ENCODE measurements around the gene IFT81.

The IFT81 gene

GRCh38 chr12:110197003-110197402, 72.8 kb downstream of the IFT81 start:
- TF ChIP-seq EP300 (IDR thresholded peaks at IDR 0.05; ENCODE audit: borderline replicate concordance) (no peak), REST (IDR thresholded peaks at IDR 0.05; ENCODE audit: low read depth) (no peak), TAF1 (IDR thresholded peaks at IDR 0.05; ENCODE audit: low read depth) (no peak), YY1 (IDR thresholded peaks at IDR 0.05; ENCODE audit: low read depth) (no peak), CEBPB (IDR thresholded peaks at IDR 0.05) (no peak), MAX (IDR thresholded peaks at IDR 0.05) (no peak), ZBTB7A (IDR thresholded peaks at IDR 0.05; ENCODE audit: low read depth) (no peak), FOXM1 (IDR thresholded peaks at IDR 0.05; ENCODE audit: borderline replicate concordance, low read depth) (no peak), NFIC (IDR thresholded peaks at IDR 0.05) (no peak), RAD21 (IDR thresholded peaks at IDR 0.05; ENCODE audit: low read depth) (no peak), CREB1 (IDR thresholded peaks at IDR 0.05; ENCODE audit: low read depth) (no peak), USF1 (IDR thresholded peaks at IDR 0.05) (no peak)

- no peak for TF ChIP-seq EGR1 (IDR thresholded peaks at IDR 0.05)
- no peak for TF ChIP-seq CEBPB (IDR thresholded peaks at IDR 0.05)
- no peak for TF ChIP-seq YY1 (IDR thresholded peaks at IDR 0.05; ENCODE audit: low read depth)
- no peak for TF ChIP-seq REST (IDR thresholded peaks at IDR 0.05; ENCODE audit: low read depth)
- no peak for TF ChIP-seq ZBTB7A (IDR thresholded peaks at IDR 0.05; ENCODE audit: low read depth)
Observed at GRCh38 chr12:110198386-110198785, 74.2 kb downstream of the IFT81 start.

GRCh38 chr12:110199339-110200123, 75.4 kb downstream of the IFT81 start:
- TF ChIP-seq REST (IDR thresholded peaks at IDR 0.05; ENCODE audit: low read depth) = no peak
- no peak for TF ChIP-seq FOXM1 (IDR thresholded peaks at IDR 0.05; ENCODE audit: borderline replicate concordance, low read depth)
- no peak for TF ChIP-seq ZBTB7A (IDR thresholded peaks at IDR 0.05; ENCODE audit: low read depth)
- no peak for TF ChIP-seq MAX (IDR thresholded peaks at IDR 0.05)
- no peak for TF ChIP-seq TCF12 (IDR thresholded peaks at IDR 0.05; ENCODE audit: low read depth)
- TF ChIP-seq CREB1 (IDR thresholded peaks at IDR 0.05; ENCODE audit: low read depth) = no peak

GRCh38 chr12:110200124-110200417, 75.9 kb downstream of the IFT81 start:
- TF ChIP-seq FOXM1 (IDR thresholded peaks at IDR 0.05; ENCODE audit: borderline replicate concordance, low read depth) (no peak), ZBTB7A (IDR thresholded peaks at IDR 0.05; ENCODE audit: low read depth) (no peak), CEBPB (IDR thresholded peaks at IDR 0.05) (no peak), TCF12 (IDR thresholded peaks at IDR 0.05; ENCODE audit: low read depth) (no peak), CREB1 (IDR thresholded peaks at IDR 0.05; ENCODE audit: low read depth) (no peak), MAX (IDR thresholded peaks at IDR 0.05) (no peak), NFIC (IDR thresholded peaks at IDR 0.05) (no peak)

GRCh38 chr12:110201995-110202394, 77.8 kb downstream of the IFT81 start:
- no peak for TF ChIP-seq ZBTB7A (IDR thresholded peaks at IDR 0.05; ENCODE audit: low read depth)
- TF ChIP-seq USF1 (IDR thresholded peaks at IDR 0.05) = no peak
- no peak for TF ChIP-seq TCF12 (IDR thresholded peaks at IDR 0.05; ENCODE audit: low read depth)
- TF ChIP-seq MAX (IDR thresholded peaks at IDR 0.05) = no peak
- no peak for TF ChIP-seq FOXM1 (IDR thresholded peaks at IDR 0.05; ENCODE audit: borderline replicate concordance, low read depth)
- TF ChIP-seq CREB1 (IDR thresholded peaks at IDR 0.05; ENCODE audit: low read depth) = no peak
- TF ChIP-seq RAD21 (IDR thresholded peaks at IDR 0.05; ENCODE audit: low read depth) = no peak
- TF ChIP-seq NFIC (IDR thresholded peaks at IDR 0.05) = no peak
- TF ChIP-seq TAF1 (IDR thresholded peaks at IDR 0.05; ENCODE audit: low read depth) = no peak
- no peak for TF ChIP-seq TEAD4 (IDR thresholded peaks at IDR 0.05)
- no peak for TF ChIP-seq YY1 (IDR thresholded peaks at IDR 0.05; ENCODE audit: low read depth)
- no peak for TF ChIP-seq EP300 (IDR thresholded peaks at IDR 0.05; ENCODE audit: borderline replicate concordance)
- TF ChIP-seq REST (IDR thresholded peaks at IDR 0.05; ENCODE audit: low read depth) = no peak
- TF ChIP-seq EGR1 (IDR thresholded peaks at IDR 0.05) = no peak
- no peak for TF ChIP-seq CEBPB (IDR thresholded peaks at IDR 0.05)

All from Ishikawa (cell line).